Measurements from ENCODE around the gene ZNF621.

Gene ZNF621

GRCh38 chr3:40524568-40525285 is at the start of gene ZNF621:
TSS of gene ZNF621 (plus strand) at chr3:40524960. CDS start at chr3:40525841, 881 bp downstream.
- peak; percentile 89 for DNase-seq (ENCODE audit: insufficient read length, low spot score)
- FAIRE-seq: peak; percentile 85
- peak; percentile 91 for TF ChIP-seq POLR2A (IDR thresholded peaks at IDR 0.05; ENCODE audit: low read depth, low read length)

DNA sequence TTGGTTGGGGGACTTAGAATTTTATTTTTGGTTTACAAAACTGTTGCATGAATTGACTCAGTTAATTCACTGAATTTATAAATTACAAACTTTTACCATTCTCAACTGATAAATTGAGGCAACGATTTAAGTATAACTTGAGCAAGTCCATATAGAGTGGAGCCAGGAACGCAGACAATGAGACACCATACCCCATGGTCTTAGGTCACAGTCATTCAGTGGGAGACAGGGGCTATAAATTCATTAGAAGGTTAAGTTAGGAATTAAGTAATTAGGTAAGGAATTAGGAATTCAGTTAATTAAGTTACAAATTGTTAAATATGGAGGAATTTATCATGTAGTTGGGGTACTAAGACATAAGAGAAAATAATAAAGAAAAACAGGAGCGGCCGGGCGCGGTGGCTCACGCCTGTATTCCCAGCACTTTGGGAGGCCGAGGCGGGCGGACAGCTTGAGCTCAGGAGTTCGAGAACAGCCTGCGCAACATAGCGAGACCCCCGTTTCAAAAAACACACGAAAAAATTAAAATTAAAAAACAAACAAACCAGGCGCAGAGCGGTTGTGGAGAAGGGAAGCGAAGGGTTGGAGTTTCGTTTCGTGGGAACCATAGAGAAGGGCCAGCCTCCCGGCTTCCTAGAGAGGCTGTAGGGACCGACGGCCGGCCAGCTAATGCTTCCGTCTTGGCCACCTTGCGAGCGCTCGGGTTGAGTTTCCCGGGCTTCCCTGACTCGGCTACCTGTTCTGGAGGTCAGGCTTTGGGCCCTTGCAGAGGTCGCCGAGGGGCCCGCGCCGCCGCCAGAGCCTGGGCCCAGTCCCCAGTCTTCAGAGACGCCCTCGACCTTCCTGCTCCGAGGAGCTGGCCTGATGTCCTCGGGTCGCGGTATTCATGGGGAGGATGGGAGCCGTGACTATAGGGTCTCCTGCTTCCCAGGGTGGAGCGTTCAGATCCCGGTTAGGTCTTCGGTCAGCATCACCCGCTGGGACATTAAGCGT is 48.0 kb upstream of the ZNF621 start, which contains the start of gene ZNF619:
Gene ZNF619, plus strand, starts transcription at position 645 of the 993 bp plus-strand sequence. CDS start 858 bp downstream, outside the sequence.
- DNase-seq (ENCODE audit: insufficient read length, low spot score): peak; percentile 62
- no peak for TF ChIP-seq POLR2A (IDR thresholded peaks at IDR 0.05; ENCODE audit: low read depth, low read length)
- peak; percentile 67 for FAIRE-seq

DNA sequence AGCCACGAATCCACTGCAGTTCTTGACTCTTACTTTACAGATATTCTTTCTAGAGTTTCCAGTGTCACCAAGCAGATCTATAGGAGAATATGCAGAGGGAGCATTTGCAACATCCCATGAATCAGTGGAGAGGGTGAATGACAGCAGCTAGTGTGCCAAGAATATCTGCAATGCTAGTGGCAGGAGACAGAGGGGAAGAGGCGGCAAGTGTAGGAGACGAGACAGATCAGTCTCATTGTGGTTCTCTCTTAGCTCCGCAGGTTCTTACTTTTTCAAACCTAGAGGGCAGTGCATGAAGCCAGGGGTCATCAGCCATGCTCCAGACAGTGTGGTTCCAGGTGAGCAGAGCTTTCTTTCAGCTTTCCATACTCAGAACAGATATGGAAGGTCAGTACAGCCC is 47.1 kb upstream of the ZNF621 start:
- DNase-seq (ENCODE audit: insufficient read length, low spot score) (no peak), FAIRE-seq (no peak)
- no peak for TF ChIP-seq POLR2A (IDR thresholded peaks at IDR 0.05; ENCODE audit: low read depth, low read length)

DNA sequence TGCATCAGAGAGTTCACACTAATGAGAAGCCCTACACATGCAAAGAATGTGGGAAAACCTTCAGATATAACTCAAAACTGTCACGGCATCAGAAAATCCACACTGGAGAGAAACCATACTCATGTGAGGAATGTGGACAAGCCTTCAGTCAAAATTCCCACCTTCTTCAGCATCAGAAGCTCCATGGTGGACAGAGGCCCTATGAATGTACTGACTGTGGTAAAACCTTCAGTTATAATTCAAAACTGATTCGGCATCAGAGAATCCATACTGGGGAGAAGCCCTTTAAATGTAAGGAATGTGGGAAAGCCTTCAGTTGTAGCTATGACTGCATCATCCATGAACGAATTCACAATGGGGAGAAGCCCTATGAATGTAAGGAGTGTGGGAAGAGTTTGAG is 37.6 kb upstream of the ZNF621 start:
- no peak for DNase-seq (ENCODE audit: insufficient read length, low spot score)
- no peak for FAIRE-seq
- TF ChIP-seq POLR2A (IDR thresholded peaks at IDR 0.05; ENCODE audit: low read depth, low read length): no peak

- FAIRE-seq: no peak
- no peak for TF ChIP-seq POLR2A (IDR thresholded peaks at IDR 0.05; ENCODE audit: low read depth, low read length)
- DNase-seq (ENCODE audit: insufficient read length, low spot score): no peak
These were observed 33.8 kb upstream of the ZNF621 start for GRCh38 chr3:40490916-40491315.

DNA sequence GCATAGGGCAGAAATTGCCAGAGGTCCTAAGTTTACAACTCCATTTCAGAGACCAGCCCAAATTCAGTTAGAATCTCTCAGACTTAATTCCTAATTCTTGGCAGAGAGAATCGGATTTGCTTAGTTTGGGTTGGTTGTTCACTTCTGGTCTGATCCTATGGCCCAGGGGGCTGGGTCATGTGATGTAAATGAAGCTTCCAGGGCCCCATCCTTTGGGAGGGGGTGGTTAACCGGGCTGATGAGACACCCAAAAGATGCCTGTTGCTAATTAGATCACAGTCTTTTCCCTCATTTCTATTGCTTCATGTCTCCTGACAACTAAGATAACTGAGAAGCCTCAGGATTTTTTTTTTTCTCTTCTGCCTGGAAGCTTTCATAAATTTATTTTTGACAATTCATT is 30.1 kb upstream of the ZNF621 start:
- DNase-seq (ENCODE audit: insufficient read length, low spot score): no peak
- FAIRE-seq: no peak
- TF ChIP-seq POLR2A (IDR thresholded peaks at IDR 0.05; ENCODE audit: low read depth, low read length): no peak

- FAIRE-seq: no peak
These were observed 27.5 kb upstream of the ZNF621 start for GRCh38 chr3:40497288-40497687.

GRCh38 chr3:40499952-40500351 is 24.8 kb upstream of the ZNF621 start:
- DNase-seq (ENCODE audit: insufficient read length, low spot score) (no peak), FAIRE-seq (no peak)
- no peak for TF ChIP-seq POLR2A (IDR thresholded peaks at IDR 0.05; ENCODE audit: low read depth, low read length)

More at GRCh38 chr3:40497288-40497687, 27.5 kb upstream of the ZNF621 start:
- no peak for TF ChIP-seq POLR2A (IDR thresholded peaks at IDR 0.05; ENCODE audit: low read depth, low read length)
- DNase-seq (ENCODE audit: insufficient read length, low spot score): no peak

GRCh38 chr3:40502034-40502433 is 22.7 kb upstream of the ZNF621 start:
- no peak for FAIRE-seq
- no peak for TF ChIP-seq POLR2A (IDR thresholded peaks at IDR 0.05; ENCODE audit: low read depth, low read length)

GRCh38 chr3:40504636-40505430 is 19.9 kb upstream of the ZNF621 start:
- DNase-seq (ENCODE audit: insufficient read length, low spot score) (peak; percentile 59), FAIRE-seq (peak; percentile 97)
- TF ChIP-seq POLR2A (IDR thresholded peaks at IDR 0.05; ENCODE audit: low read depth, low read length): no peak

More at GRCh38 chr3:40502034-40502433, 22.7 kb upstream of the ZNF621 start:
- DNase-seq (ENCODE audit: insufficient read length, low spot score): no peak

DNA sequence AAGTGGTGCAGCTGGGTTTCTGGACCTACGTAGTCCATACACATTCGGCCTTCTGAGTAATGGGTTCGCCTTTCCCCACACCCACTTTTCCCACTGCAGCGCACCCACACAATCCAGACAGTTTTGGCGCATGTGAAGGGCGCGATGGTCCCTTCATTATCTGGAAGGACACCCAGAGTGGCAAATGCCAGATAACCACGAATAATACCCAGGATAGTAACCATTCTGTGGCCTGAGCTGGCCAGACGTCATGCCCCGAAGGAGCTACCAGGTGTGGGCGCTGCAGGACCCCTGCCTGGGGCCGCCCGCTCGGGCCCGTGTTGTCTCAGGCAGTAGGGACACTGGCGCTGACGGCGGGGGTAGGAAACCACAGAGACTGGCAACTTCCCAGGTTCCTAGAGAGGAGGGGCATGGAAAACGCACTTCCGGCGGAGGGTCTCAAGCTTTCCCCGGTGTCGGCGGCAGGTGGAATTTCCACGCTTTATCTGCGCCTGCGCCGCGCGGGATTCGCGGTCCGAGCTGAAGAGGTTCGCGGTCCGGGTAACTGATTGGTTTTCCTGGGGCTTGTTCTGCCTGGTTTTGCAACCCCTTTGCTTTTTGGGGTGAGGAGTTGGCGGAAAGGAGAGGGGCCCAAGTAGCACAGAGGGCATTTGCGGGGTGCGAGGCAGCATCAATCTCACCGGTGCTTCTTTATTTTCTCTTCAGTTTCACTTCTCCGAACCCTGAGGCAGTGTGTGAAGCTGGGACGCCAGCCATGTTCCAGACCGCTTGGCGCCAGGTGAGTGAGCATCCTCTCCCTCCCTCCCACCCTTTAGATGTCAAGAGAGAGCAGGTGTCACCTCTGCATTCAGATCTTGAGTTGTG is 18.9 kb upstream of the ZNF621 start, which contains the start of gene ZNF620:
Gene ZNF620, plus strand, starts transcription at position 441 of the 864 bp plus-strand sequence. Its CDS starts 314 bp downstream, at position 755.
- DNase-seq (ENCODE audit: insufficient read length, low spot score) (peak; percentile 34), FAIRE-seq (no peak)
- TF ChIP-seq POLR2A (IDR thresholded peaks at IDR 0.05; ENCODE audit: low read depth, low read length): no peak

DNA sequence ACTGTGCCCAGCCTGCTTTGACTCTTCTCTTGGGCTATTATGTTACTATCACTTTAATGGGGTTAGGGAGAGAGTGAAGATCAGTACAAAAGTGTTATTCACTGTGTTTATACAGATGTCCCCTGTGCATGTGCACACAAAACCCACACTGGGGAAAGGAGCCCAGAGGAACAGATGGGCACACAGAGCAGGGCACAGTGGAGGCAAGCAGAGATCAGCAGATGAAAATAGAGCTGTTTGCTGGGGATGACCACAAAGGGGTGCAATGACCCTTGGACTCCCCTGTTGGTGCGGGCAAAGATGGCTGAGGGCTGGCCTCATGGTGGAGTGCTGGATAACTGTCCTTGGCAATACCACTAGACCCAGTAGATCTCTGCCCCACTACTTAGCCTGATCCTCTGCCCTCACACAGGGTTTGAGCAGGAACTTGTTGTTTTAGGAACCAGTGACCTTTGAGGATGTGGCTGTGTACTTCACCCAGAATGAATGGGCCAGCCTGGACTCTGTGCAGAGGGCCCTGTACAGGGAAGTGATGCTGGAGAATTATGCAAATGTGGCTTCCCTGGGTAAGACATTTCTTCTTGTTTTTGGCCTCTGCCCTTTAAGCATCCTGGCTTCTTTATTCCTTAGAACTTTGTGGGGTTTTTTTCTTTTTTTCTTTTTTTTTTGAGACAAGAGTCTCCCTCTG is 13.6 kb upstream of the ZNF621 start:
- DNase-seq (ENCODE audit: insufficient read length, low spot score) (no peak), FAIRE-seq (no peak)
- no peak for TF ChIP-seq POLR2A (IDR thresholded peaks at IDR 0.05; ENCODE audit: low read depth, low read length)
